ENCODE data around the gene STK39. TPM values are rescaled to one million over a fixed set of nuclear protein-coding genes. Genes with fewer than 3 reads are reported as not detected.

The STK39 gene
- total RNA-seq, 1 donor from 2014 or later, result 31.9 TPM

GRCh38 chr2:168188002-168188401 lies 59.4 kb downstream of the STK39 start:
- Mint-ChIP-seq H3K4me3 (ENCODE audit: unreplicated experiment) (no peak overlapping the region), H3K27me3 (ENCODE audit: low read depth) (no peaks in the 10 kb centered on the region), H3K4me1 (ENCODE audit: low read depth) (peaks cover 57% of the 10 kb centered on the region), H3K36me3 (ENCODE audit: low read depth) (no peaks in the 10 kb centered on the region), H3K27ac (ENCODE audit: unreplicated experiment) (no peak overlapping the region), H3K9me3 (ENCODE audit: low read depth) (no peaks in the 10 kb centered on the region)
- no peak for DNase-seq (ENCODE audit: low spot score)
- TF ChIP-seq CTCF (IDR thresholded peaks at IDR 0.05), result no peak

GRCh38 chr2:168186452-168186851 lies 60.9 kb downstream of the STK39 start:
- H3K4me3 Mint-ChIP-seq (ENCODE audit: unreplicated experiment), result no peak overlapping the region
- no peaks in the 10 kb centered on the region for H3K9me3 Mint-ChIP-seq (ENCODE audit: low read depth)
- no peak overlapping the region for H3K27ac Mint-ChIP-seq (ENCODE audit: unreplicated experiment)
- H3K36me3 Mint-ChIP-seq (ENCODE audit: low read depth), result no peaks in the 10 kb centered on the region
- DNase-seq (ENCODE audit: low spot score), result no peak
- peaks cover 44% of the 10 kb centered on the region for H3K4me1 Mint-ChIP-seq (ENCODE audit: low read depth)
- H3K27me3 Mint-ChIP-seq (ENCODE audit: low read depth), result no peaks in the 10 kb centered on the region
- TF ChIP-seq CTCF (IDR thresholded peaks at IDR 0.05), result no peak

GRCh38 chr2:168185583-168186274 lies 61.7 kb downstream of the STK39 start:
- Mint-ChIP-seq H3K36me3 (ENCODE audit: low read depth) (no peaks in the 10 kb centered on the region), H3K4me3 (ENCODE audit: unreplicated experiment) (no peak overlapping the region), H3K27me3 (ENCODE audit: low read depth) (no peaks in the 10 kb centered on the region), H3K4me1 (ENCODE audit: low read depth) (peaks cover 39% of the 10 kb centered on the region), H3K9me3 (ENCODE audit: low read depth) (no peaks in the 10 kb centered on the region), H3K27ac (ENCODE audit: unreplicated experiment) (no peak overlapping the region)
- TF ChIP-seq CTCF (IDR thresholded peaks at IDR 0.05), result no peak
- no peak for DNase-seq (ENCODE audit: low spot score)

- H3K36me3 Mint-ChIP-seq (ENCODE audit: low read depth), result no peaks in the 10 kb centered on the region
- H3K27me3 Mint-ChIP-seq (ENCODE audit: low read depth), result no peaks in the 10 kb centered on the region
- H3K27ac Mint-ChIP-seq (ENCODE audit: unreplicated experiment), result peak overlapping the region; percentile 10
- H3K9me3 Mint-ChIP-seq (ENCODE audit: low read depth), result no peaks in the 10 kb centered on the region
- peaks cover 31% of the 10 kb centered on the region for H3K4me1 Mint-ChIP-seq (ENCODE audit: low read depth)
- DNase-seq (ENCODE audit: low spot score), result no peak
- no peak for TF ChIP-seq CTCF (IDR thresholded peaks at IDR 0.05)
- no peak overlapping the region for H3K4me3 Mint-ChIP-seq (ENCODE audit: unreplicated experiment)
These were observed 62.5 kb downstream of the STK39 start for GRCh38 chr2:168184681-168185513.

- H3K9me3 Mint-ChIP-seq (ENCODE audit: low read depth), result no peaks in the 10 kb centered on the region
- no peak overlapping the region for H3K27ac Mint-ChIP-seq (ENCODE audit: unreplicated experiment)
- H3K36me3 Mint-ChIP-seq (ENCODE audit: low read depth), result no peaks in the 10 kb centered on the region
- TF ChIP-seq CTCF (IDR thresholded peaks at IDR 0.05), result no peak
- peaks cover 27% of the 10 kb centered on the region for H3K4me1 Mint-ChIP-seq (ENCODE audit: low read depth)
- H3K27me3 Mint-ChIP-seq (ENCODE audit: low read depth), result no peaks in the 10 kb centered on the region
- DNase-seq (ENCODE audit: low spot score), result no peak
- H3K4me3 Mint-ChIP-seq (ENCODE audit: unreplicated experiment), result no peak overlapping the region
These were observed 63.9 kb downstream of the STK39 start for GRCh38 chr2:168183308-168183997.

All from chondrocyte (in vitro differentiated cells).